Activated CD4-positive, alpha-beta T cell treated with anti-CD3 and anti-CD28 coated beads, Interleukin-2, amount 50 U/mL, for 4 hours (primary cell): ENCODE measurements around the gene MYRFL.
"Not testable (repeated sequence)": the region's sequence is repeated elsewhere in the genome, so short reads cannot be mapped to it uniquely, and the experiment has no call there.

Source experiments
- DNase-seq, 2 experiments: peaks; one replicate each; pipeline ENCODE4 v3.0.0-alpha.2; 2020

The MYRFL gene

GRCh38 chr12:69824966-69825560 lies at the start of gene MYRFL:
MYRFL (plus strand) TSS chr12:69825227; CDS start chr12:69825518, 291 bp downstream.
- DNase-seq, result no peak

DNA sequence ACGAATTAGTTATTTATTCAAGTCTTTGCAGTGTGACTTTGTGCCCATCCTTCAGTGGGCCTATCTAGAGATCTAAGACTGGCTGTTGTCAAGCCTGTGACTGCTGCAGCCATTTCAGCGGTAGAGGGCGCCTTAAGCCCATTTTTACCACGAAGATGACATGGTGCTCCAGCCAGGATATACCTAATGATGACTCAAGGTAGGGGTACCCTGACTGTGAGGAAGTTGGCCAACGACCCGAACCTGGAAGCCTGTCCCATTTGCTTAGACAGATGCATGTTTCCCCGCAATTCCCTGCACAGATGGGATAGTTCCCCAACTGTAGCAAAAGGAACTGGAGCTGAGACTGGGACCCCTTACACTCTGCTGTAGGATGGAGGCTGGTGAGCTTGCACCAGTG lies 45.1 kb upstream of the MYRFL start:
- DNase-seq, result no peak

DNA sequence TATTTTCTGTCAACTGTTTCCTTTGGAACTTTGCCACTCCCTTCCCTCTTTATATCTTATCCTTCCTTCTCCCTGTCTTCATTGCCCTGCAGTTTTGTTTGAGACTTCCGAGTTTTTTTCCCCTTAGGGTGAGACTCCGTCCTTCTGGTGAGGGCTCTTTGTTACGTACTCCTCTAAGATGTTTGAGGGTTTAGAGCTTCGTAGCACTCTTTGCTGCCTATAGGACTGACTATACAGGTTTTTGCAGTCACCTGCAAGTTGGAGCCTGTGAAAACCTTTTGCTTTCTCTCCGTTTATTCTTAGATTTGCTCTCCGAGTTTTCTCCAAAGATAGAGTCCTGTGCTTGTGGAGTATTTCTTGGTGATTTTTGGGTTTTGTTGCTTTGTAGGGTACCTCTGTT lies 41.7 kb upstream of the MYRFL start:
- no peak for DNase-seq

- DNase-seq, result no peak
These were observed 35.7 kb upstream of the MYRFL start for GRCh38 chr12:69789351-69789750.

DNA sequence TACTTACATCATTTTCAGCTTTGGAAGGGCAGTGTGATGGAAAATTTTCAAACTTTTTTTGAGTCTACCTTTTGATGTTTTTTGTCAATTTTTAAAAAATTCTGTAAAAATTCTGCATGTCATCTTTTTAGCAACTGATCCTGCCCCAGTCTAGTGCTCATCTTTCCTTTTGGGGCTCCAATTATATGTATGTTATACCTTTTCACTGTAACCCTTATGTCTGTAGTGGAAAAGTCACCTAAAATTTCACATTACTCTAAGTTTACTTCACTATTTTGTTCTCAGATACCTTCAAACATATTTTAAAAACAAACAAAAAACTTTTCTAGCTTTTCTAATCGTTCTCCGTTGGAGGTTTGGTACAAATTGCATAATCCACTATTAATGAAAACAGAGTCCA lies 32.5 kb upstream of the MYRFL start:
- no peak for DNase-seq

- DNase-seq, result not testable (repeated sequence)
These were observed 17.7 kb upstream of the MYRFL start for GRCh38 chr12:69807101-69807897.

DNA sequence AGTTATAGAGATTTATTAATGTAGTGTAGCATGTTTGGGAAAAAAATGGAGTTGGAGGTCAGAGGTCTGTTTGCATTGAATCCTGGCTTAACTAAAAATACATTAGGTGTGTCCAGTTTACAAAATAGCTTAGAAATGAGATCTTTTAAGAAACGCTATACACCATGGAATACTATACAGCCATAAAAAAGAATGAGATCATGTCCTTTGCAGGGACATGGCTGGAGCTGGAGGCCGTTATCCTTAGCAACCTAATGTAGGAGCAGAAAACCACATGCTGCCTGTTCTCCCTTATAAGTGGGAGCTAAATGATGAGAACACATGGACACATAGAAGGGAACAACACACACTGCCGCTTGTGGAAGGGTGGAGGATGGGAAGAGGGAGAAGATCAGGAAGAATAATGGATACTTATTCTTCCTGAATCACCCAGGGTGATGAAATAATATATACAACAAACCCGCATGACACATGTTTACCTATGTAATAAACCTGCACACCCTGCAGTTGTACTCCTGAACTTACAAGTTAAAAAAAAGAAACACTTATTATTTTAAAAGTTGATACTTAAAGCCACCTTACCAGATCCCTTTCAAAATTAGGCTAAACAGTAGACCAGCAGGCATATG lies 14.0 kb upstream of the MYRFL start:
- DNase-seq, result no peak

DNA sequence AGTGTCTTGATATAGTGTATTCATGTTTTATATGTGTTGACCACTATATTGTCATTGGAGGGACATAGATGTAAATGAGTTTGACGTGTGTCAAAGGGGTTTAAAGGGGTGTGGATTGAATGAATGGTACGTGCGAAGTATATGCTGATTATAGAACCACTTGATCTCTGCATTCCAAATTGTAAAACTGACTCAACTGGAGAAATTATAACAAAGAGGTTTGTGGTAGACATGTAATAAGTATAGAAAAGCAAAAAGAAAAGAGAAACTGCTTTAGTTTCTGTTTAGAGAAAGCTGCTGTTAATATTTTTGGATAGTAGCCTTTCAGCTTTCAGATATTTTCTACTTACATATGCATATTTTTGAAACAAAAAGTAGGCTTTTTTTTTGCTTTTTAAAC lies 8.9 kb upstream of the MYRFL start:
- DNase-seq, result no peak

DNA sequence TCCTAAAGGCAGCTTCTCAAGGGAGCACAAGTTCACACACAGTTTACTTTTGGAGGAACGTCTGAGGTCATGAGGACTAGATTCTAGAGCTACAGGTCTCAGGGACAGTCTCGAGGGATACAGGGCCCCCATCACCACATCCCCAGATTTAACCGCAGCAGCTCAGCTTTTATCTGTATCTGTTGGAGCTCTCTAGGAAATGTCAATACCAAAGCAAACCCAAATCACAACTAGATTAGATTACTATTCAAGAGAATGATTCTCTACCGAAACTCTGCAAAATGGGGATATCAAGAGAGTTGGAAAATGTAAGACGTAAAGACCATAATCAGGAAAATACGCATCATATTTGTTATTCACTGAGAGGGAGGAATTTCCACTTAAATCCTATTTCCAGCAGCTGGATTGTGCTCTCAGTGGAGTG lies 4.0 kb upstream of the MYRFL start:
- no peak for DNase-seq

- DNase-seq, result no peak
These were observed 3.4 kb upstream of the MYRFL start for GRCh38 chr12:69821456-69822159.

GRCh38 chr12:69822201-69822860 lies 2.7 kb upstream of the MYRFL start:
- no peak for DNase-seq

GRCh38 chr12:69824028-69824427 lies 999 bp upstream of the MYRFL start:
- no peak for DNase-seq

GRCh38 chr12:69828897-69829296 lies 3.9 kb downstream of the MYRFL start:
- DNase-seq, result no peak

DNA sequence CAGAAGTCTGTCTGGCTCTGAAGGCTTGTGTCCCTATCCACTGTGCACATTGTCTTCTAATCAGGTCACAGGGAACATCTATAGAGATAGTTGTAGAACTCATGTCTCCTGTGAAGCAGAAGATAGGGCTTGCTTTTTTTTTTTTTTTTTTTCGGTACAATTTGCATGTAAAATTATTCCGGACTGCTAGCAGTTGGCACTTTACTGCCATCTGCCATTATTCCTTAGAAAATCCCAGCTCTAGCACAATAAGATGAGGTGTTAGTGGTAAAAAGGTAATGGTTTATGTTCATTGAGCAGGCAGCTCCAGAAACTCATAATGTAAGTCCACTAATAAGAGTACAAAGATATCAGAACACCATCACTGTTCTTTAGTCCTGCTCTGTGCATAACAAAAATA lies 8.7 kb downstream of the MYRFL start:
- no peak for DNase-seq

DNA sequence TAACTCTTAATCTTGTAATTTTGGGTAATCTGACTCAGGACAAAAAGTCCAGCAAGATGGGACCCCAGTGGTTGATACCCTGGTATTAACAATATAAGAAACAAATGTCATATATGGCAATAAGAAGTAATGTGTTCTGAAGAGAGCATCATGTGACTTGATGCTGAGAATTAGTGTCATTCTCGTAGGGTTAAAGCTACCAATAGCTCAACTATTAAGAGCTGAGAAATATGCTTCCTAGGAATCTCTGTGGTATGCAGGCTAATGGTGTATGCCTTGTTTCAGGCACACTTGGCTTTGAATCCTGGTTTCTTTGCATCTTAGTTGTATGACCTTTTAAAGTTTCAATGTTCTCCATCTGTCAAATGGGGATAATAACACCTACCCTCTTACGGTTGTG lies 9.1 kb downstream of the MYRFL start:
- DNase-seq, result no peak

- no peak for DNase-seq
These were observed 9.5 kb downstream of the MYRFL start for GRCh38 chr12:69834576-69834975.

GRCh38 chr12:69835081-69835480 lies 10.1 kb downstream of the MYRFL start:
- DNase-seq, result no peak

- DNase-seq, result no peak
These were observed 11.0 kb downstream of the MYRFL start for GRCh38 chr12:69836015-69836414.

- no peak for DNase-seq
These were observed 12.2 kb downstream of the MYRFL start for GRCh38 chr12:69837191-69837590.

DNA sequence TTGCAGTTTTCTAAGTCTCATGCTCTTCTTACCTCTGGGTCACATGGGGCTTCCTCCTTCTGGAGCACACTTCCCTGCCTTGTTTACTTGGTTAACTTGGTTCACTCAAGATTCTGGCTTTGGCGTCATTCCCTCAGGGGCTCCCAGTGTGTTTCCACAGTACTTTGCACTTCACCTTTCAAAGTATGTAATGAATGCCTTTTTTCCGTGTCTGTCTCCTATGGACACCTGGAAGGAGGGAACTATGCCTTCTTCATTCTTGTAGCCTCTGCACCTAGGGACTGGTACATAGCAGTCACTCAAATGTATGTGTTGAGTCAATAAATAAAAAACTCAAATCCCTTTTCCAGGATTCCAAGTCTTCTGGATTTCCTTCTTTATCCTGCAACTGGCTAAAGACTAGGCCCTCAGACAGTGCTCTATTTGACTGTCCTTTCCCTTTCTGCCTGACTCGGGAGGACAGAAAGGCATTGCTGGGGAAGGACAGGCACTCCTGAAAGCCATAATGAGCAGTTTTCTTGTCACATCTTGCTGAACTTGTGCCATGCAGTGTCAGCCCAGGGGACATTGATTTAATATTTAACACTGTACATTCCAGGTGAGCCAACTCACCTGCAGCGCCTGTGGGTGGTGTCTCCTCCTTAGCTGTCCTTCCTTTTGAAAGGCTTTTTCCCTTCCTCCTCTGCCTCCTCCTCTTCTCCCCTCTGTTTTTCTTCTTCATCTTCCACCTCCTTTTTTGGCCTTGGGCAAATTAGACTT lies 12.8 kb downstream of the MYRFL start:
- no peak for DNase-seq

- no peak for DNase-seq
These were observed 15.7 kb downstream of the MYRFL start for GRCh38 chr12:69840727-69841126.

GRCh38 chr12:69843608-69844007 lies 18.6 kb downstream of the MYRFL start:
- no peak for DNase-seq
